Endodermal cell (in vitro differentiated cells): ENCODE data around the gene NANOG. TPM values are rescaled to one million over a fixed set of nuclear protein-coding genes. Genes with fewer than 3 reads are reported as not detected.
"Not testable (repeated sequence)": the region's sequence is repeated elsewhere in the genome, so short reads cannot be mapped to it uniquely, and the experiment has no call there.

Experiments used
- DNase-seq: peaks from one replicate; pipeline ENCODE4 v3.0.0-alpha.2; 2017
- H3K27ac ChIP-seq: 2 replicates; pipeline ENCODE4 v1.5.1; 2013; ENCODE audit warnings: mild to moderate bottlenecking, low read depth, low read length, moderate library complexity
- H3K27me3 ChIP-seq: 2 replicates; pipeline ENCODE4 v1.6.1; 2013; ENCODE audit warnings: mild to moderate bottlenecking, low read length, moderate library complexity; ENCODE audit not compliant: insufficient read depth, control insufficient read depth, poor library complexity, severe bottlenecking
- H3K36me3 ChIP-seq: 2 replicates; pipeline ENCODE4 v1.7.0; 2013; ENCODE audit warnings: mild to moderate bottlenecking, low read length, moderate library complexity; ENCODE audit not compliant: control insufficient read depth, insufficient read depth
- H3K4me1 ChIP-seq: one replicate; pipeline ENCODE4 v1.7.0; 2013; ENCODE audit warnings: low read length; ENCODE audit not compliant: control insufficient read depth, insufficient read depth
- H3K4me3 ChIP-seq: 2 replicates; pipeline ENCODE4 v1.5.1; 2013; ENCODE audit warnings: mild to moderate bottlenecking, low read length, moderate library complexity
- H3K9ac ChIP-seq: 2 replicates; pipeline ENCODE4 v1.6.1; 2013; ENCODE audit warnings: mild to moderate bottlenecking, low read length, moderate library complexity; ENCODE audit not compliant: poor library complexity, severe bottlenecking; ENCODE audit errors: extremely low read depth
- H3K9me3 ChIP-seq: 2 replicates; pipeline ENCODE4 v1.6.1; 2013; ENCODE audit warnings: mild to moderate bottlenecking, low read length, moderate library complexity; ENCODE audit not compliant: control insufficient read depth
- H3K27ac Mint-ChIP-seq: 2 replicates; pipeline ENCODE4 v1.8.0; 2020; ENCODE audit warnings: mixed read lengths
- H3K27me3 Mint-ChIP-seq: 2 replicates; pipeline ENCODE4 v1.8.0; 2021; ENCODE audit warnings: mild to moderate bottlenecking, mixed read lengths; ENCODE audit not compliant: insufficient read depth
- H3K36me3 Mint-ChIP-seq: 2 replicates; pipeline ENCODE4 v1.8.0; 2020; ENCODE audit warnings: low read depth, mixed read lengths
- H3K4me1 Mint-ChIP-seq: 2 replicates; pipeline ENCODE4 v1.8.0; 2020; ENCODE audit warnings: mixed read lengths
- H3K4me3 Mint-ChIP-seq: 2 replicates; pipeline ENCODE4 v1.8.0; 2020; ENCODE audit warnings: mild to moderate bottlenecking, moderate library complexity, mixed read lengths
- H3K9me3 Mint-ChIP-seq: 2 replicates; pipeline ENCODE4 v1.8.0; 2020; ENCODE audit warnings: mild to moderate bottlenecking, mixed read lengths
- WGBS, 2 experiments: methylation state at CpG; one replicate each; pipeline versions ENCODE4 v1.1.5 to v1.1.7; 2013; ENCODE audit warnings: missing lambda C conversion rate in 2 of 2, mixed read lengths in 1 of 2; ENCODE audit not compliant: insufficient coverage in 1 of 2, insufficient read length in 1 of 2; 5-methylcytosine and 5-hydroxymethylcytosine counted together
- total RNA-seq, 2 donors: library from RNA; stranded (reverse); fragmentation: NEBNext Ultra II Directional in 1 of 2; extraction: Animal tissue kit (Norgen Biotek cat#: 25700) in 1 of 2; gene quantifications; 2 replicates in 1 of 2; 3 replicates in 1 of 2; pipeline ENCODE4 v1.2.1, GENCODE V29; 2021
- TF ChIP-seq, protein P1 (sequence below): fragments of 200-600 bp; sonication (generic); conservative IDR thresholded peaks from 2 replicates; pipeline ENCODE4 v1.5.0; 2021; ENCODE audit warnings: antibody characterized with exemption, mild to moderate bottlenecking

NANOG gene
- total RNA-seq, 2 donors from 2014 or later: 6.1 to 79.5 TPM

DNA sequence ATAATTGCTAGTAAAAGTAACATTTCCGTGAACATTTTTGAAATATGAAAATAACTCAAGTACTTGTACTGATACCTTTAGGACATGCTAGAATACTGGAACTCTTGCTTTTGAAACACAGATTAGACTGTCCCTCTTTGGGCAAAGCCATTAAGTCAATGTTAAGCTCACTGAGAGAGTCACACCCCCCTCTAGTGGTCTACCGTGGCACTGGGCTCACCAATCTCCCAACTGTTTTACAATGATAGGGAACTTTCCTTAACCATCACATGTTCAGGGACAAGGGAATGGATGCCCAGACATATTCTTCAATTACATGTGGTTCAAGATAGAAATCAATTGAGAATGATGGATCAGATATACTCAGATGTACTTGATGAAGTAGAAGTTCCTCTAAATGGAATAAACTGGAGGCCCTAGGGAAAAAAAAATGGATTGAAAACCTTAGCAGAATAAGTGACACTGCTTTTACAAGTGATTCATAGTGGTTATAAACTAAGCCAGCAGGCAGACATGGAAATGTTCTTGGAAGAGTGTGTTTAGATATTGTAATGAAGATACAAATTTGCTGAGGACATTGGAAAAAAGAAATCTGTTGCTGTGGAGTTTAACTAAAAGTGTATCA lies 17.8 kb downstream of the NANOG start:
- Mint-ChIP-seq H3K4me3 (no peak overlapping the region), H3K9me3 (no peaks in the 10 kb centered on the region), H3K4me1 (peaks cover 10% of the 10 kb centered on the region), H3K27ac (no peak overlapping the region), H3K36me3 (peaks cover 6% of the 10 kb centered on the region), H3K27me3 (no peaks in the 10 kb centered on the region)
- Histone ChIP-seq H3K4me1 (no peaks in the 10 kb centered on the region), H3K9me3 (no peaks in the 10 kb centered on the region), H3K4me3 (no peak overlapping the region), H3K9ac (no peak overlapping the region), H3K27me3 (no peaks in the 10 kb centered on the region), H3K27ac (no peak overlapping the region), H3K36me3 (no peaks in the 10 kb centered on the region)
- DNase-seq: peak; percentile 98
- WGBS, 2 experiments: 0% methylated on average over 2 of the region's 2 CpGs; no CpG with 5 or more reads in 1 of the 2 experiments
- TF ChIP-seq, protein P1, sequence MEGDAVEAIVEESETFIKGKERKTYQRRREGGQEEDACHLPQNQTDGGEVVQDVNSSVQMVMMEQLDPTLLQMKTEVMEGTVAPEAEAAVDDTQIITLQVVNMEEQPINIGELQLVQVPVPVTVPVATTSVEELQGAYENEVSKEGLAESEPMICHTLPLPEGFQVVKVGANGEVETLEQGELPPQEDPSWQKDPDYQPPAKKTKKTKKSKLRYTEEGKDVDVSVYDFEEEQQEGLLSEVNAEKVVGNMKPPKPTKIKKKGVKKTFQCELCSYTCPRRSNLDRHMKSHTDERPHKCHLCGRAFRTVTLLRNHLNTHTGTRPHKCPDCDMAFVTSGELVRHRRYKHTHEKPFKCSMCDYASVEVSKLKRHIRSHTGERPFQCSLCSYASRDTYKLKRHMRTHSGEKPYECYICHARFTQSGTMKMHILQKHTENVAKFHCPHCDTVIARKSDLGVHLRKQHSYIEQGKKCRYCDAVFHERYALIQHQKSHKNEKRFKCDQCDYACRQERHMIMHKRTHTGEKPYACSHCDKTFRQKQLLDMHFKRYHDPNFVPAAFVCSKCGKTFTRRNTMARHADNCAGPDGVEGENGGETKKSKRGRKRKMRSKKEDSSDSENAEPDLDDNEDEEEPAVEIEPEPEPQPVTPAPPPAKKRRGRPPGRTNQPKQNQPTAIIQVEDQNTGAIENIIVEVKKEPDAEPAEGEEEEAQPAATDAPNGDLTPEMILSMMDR: peak; percentile 100

DNA sequence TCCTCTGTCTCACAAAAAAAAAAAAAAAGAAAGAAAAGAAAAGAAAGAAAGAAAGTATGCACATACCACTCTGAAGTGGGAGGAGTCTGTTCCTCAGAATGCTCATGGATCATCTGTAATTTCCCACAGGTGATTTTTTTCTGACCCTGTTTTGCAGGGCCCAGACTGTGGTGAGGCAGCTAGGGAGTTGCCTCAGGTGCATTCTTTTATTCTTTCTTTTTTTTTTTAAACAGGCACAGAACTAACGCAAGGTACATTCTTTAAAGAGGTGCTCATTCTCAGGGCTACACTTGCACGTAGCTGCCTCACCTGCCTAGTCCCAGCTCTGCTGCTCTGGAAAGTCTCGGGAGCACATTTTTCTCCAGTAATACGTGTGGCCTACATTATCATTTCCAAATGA lies 36.6 kb downstream of the NANOG start:
- not testable (repeated sequence) for H3K4me1 ChIP-seq, H3K27me3 Mint-ChIP-seq, H3K27ac ChIP-seq, H3K27me3 ChIP-seq, H3K4me3 Mint-ChIP-seq, DNase-seq, H3K36me3 ChIP-seq, H3K4me3 ChIP-seq, H3K9me3 ChIP-seq, H3K9me3 Mint-ChIP-seq, H3K9ac ChIP-seq, H3K36me3 Mint-ChIP-seq, H3K4me1 Mint-ChIP-seq
- H3K27ac Mint-ChIP-seq: peak overlapping the region; percentile 19
- no CpG with 5 or more reads among the region's 4 CpGs for WGBS, 2 experiments

DNA sequence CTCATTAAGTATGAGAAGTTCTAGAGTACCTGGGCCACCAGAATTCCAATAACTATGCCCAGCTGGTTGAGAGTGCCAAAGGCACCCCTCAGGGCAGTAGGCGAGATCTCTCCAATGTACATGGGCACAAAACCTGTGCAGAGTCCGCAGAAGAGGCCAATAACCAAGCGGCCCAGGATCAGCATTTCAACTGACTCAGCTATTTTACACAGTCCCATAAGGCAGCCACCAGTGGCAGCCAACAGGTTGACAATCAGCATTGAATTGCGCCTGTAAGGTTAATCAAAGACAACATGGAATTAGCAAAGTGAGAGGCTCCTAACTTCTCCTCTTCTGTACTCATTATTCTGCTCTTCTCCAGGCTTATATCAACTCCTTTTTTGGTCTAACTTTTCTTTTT lies 40.5 kb downstream of the NANOG start:
- not testable (repeated sequence) for H3K27ac Mint-ChIP-seq, H3K36me3 Mint-ChIP-seq, H3K4me1 ChIP-seq, H3K27ac ChIP-seq, H3K27me3 ChIP-seq, H3K4me3 Mint-ChIP-seq, H3K9me3 Mint-ChIP-seq, H3K27me3 Mint-ChIP-seq, H3K36me3 ChIP-seq, DNase-seq, H3K9me3 ChIP-seq, H3K4me3 ChIP-seq, H3K9ac ChIP-seq
- 94 to 97% methylated on average over 2 to 4 of the region's 4 CpGs for WGBS, 2 experiments
- H3K4me1 Mint-ChIP-seq: peaks cover 29% of the 10 kb centered on the region

DNA sequence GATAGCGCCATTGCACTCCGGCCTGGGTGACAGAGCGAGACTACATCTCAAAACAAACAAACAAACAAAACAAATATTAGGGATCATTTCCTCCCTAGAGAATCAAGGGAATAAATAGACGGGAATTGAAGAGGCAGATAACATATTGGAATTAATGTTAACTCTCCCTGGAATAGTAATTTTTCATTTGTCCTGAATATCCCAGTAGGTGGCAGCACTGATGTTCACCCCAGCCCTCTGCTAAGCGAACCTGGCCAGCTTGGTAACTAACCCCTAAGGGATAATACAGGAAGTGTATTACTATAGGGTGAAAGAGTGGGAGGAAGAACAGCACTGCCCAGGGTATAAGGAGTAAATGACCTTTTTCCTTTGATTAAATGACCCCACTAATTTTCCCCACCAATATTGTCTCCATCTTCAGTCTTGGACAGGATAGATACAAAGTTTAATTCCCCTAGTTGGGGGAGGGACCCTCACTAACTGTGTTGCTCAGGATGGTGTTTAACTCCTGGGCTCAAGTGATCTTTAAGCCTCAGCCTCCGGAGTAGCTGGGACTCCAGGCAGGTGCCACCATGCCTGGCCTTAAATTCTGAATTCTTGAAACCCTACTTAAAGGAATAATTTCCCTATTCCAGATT lies 43.0 kb downstream of the NANOG start:
- no peak overlapping the region for H3K4me3 Mint-ChIP-seq
- TF ChIP-seq, protein P1: peak; percentile 98
- no peaks in the 10 kb centered on the region for H3K4me1 ChIP-seq

More for the DNA sequence above, 43.0 kb downstream of the NANOG start:
- H3K9me3 ChIP-seq: no peaks in the 10 kb centered on the region
- no peak overlapping the region for H3K9ac ChIP-seq
- Mint-ChIP-seq H3K9me3 (no peaks in the 10 kb centered on the region), H3K27me3 (no peaks in the 10 kb centered on the region), H3K36me3 (no peaks in the 10 kb centered on the region), H3K4me1 (peaks cover 33% of the 10 kb centered on the region), H3K27ac (no peak overlapping the region)
- H3K36me3 ChIP-seq: no peaks in the 10 kb centered on the region
- no peaks in the 10 kb centered on the region for H3K27me3 ChIP-seq
- WGBS, 2 experiments: 57 to 71% methylated on average over 1 to 6 of the region's 6 CpGs
- no peak overlapping the region for H3K4me3 ChIP-seq
- peak; percentile 71 for DNase-seq
- no peak overlapping the region for H3K27ac ChIP-seq
